ENCODE measurements around the gene HOGA1. TPM values are rescaled to one million over a fixed set of nuclear protein-coding genes. Genes with fewer than 3 reads are reported as not detected.

HOGA1 gene
- polyA plus RNA-seq, 1 of the 3 experiments (the other 2 are of a cell fraction), result 2.9 TPM

DNA sequence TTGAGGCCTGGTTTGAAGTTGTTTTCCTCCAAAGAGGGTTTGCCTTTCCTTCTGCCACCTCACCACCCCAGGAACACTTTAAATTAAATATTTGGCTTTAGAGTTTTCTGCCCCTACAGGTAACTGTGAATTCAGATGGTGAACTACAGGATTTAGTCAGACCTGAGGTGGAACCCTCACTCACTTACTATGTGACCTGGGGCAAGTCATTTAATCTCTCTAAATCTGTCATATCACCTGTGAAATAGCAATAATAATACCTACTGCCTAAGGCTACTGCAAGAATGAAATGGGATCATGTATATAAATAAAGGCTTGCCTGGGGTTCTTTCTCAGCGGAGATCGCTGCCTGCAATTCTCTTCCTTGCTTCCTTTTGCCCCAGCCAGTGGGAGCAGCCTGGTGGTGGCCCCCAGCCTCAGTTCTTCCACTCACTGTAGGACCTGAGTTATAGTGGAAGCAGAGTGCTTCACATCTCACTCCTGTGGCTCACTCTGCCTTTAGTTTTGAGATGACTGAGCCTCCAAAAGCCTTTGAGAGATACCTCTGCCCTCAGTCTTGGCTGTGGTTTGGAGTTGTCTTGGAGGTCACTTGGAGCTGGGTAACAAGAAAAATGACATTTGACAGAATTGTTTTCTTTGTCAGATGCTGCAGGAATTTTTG, 17.7 kb upstream of the HOGA1 start:
- H4K20me1 ChIP-seq (ENCODE audit: insufficient read depth), result no peaks in the 10 kb centered on the region
- no peak for DNase-seq
- TF ChIP-seq GATA2 (CRISPR knock-in tag; IDR thresholded peaks at IDR 0.05), result no peak
- TF ChIP-seq TAF1 (IDR thresholded peaks at IDR 0.05; ENCODE audit: borderline replicate concordance, low read depth, low read length), result no peak
- TF ChIP-seq CHD2 (IDR thresholded peaks at IDR 0.05; ENCODE audit: low read length, partially characterized antibody), result no peak
- no peak for TF ChIP-seq GABPA (IDR thresholded peaks at IDR 0.05; ENCODE audit: low read depth)
- no peak for TF ChIP-seq FOXM1 (IDR thresholded peaks at IDR 0.05; ENCODE audit: low read depth)
- no peak for TF ChIP-seq EZH2phosphoT487 (IDR thresholded peaks at IDR 0.05; ENCODE audit: borderline replicate concordance, low read depth)
- TF ChIP-seq FOXJ3 (CRISPR knock-in tag; IDR thresholded peaks at IDR 0.05), result no peak
- TF ChIP-seq, protein P1, sequence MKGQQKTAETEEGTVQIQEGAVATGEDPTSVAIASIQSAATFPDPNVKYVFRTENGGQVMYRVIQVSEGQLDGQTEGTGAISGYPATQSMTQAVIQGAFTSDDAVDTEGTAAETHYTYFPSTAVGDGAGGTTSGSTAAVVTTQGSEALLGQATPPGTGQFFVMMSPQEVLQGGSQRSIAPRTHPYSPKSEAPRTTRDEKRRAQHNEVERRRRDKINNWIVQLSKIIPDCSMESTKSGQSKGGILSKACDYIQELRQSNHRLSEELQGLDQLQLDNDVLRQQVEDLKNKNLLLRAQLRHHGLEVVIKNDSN (IDR thresholded peaks at IDR 0.05; ENCODE audit: borderline replicate concordance, low read depth), result no peak
- TF ChIP-seq, protein P2, sequence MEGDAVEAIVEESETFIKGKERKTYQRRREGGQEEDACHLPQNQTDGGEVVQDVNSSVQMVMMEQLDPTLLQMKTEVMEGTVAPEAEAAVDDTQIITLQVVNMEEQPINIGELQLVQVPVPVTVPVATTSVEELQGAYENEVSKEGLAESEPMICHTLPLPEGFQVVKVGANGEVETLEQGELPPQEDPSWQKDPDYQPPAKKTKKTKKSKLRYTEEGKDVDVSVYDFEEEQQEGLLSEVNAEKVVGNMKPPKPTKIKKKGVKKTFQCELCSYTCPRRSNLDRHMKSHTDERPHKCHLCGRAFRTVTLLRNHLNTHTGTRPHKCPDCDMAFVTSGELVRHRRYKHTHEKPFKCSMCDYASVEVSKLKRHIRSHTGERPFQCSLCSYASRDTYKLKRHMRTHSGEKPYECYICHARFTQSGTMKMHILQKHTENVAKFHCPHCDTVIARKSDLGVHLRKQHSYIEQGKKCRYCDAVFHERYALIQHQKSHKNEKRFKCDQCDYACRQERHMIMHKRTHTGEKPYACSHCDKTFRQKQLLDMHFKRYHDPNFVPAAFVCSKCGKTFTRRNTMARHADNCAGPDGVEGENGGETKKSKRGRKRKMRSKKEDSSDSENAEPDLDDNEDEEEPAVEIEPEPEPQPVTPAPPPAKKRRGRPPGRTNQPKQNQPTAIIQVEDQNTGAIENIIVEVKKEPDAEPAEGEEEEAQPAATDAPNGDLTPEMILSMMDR (IDR thresholded peaks at IDR 0.05), result no peak
- no peak for TF ChIP-seq MXI1 (IDR thresholded peaks at IDR 0.05; ENCODE audit: low read depth, low read length)
- TF ChIP-seq JUND (IDR thresholded peaks at IDR 0.05), result no peak
- no peak for TF ChIP-seq RFX5 (IDR thresholded peaks at IDR 0.05; ENCODE audit: low read length)
- TF ChIP-seq, protein P3, sequence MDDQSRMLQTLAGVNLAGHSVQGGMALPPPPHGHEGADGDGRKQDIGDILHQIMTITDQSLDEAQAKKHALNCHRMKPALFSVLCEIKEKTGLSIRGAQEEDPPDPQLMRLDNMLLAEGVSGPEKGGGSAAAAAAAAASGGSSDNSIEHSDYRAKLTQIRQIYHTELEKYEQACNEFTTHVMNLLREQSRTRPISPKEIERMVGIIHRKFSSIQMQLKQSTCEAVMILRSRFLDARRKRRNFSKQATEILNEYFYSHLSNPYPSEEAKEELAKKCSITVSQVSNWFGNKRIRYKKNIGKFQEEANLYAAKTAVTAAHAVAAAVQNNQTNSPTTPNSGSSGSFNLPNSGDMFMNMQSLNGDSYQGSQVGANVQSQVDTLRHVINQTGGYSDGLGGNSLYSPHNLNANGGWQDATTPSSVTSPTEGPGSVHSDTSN (IDR thresholded peaks at IDR 0.05), result no peak
- TF ChIP-seq RAD21 (IDR thresholded peaks at IDR 0.05; ENCODE audit: low read length), result no peak
- no peak for TF ChIP-seq YY1 (IDR thresholded peaks at IDR 0.05; ENCODE audit: low read depth)
- TF ChIP-seq, protein P4, sequence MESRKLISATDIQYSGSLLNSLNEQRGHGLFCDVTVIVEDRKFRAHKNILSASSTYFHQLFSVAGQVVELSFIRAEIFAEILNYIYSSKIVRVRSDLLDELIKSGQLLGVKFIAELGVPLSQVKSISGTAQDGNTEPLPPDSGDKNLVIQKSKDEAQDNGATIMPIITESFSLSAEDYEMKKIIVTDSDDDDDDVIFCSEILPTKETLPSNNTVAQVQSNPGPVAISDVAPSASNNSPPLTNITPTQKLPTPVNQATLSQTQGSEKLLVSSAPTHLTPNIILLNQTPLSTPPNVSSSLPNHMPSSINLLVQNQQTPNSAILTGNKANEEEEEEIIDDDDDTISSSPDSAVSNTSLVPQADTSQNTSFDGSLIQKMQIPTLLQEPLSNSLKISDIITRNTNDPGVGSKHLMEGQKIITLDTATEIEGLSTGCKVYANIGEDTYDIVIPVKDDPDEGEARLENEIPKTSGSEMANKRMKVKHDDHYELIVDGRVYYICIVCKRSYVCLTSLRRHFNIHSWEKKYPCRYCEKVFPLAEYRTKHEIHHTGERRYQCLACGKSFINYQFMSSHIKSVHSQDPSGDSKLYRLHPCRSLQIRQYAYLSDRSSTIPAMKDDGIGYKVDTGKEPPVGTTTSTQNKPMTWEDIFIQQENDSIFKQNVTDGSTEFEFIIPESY (IDR thresholded peaks at IDR 0.05; ENCODE audit: borderline replicate concordance, low read depth), result no peak
- no peak overlapping the region for H3K4me2 ChIP-seq
- H3K4me1 ChIP-seq (ENCODE audit: control insufficient read depth in 1 of 2, insufficient read depth in 2 of 2, low read depth in 1 of 2, low read length in 1 of 2), result peaks cover 0 to 16% of the 10 kb centered on the region in 2 experiments; a peak in 1 of 4 replicates
- no peaks in the 10 kb centered on the region for H3K79me2 ChIP-seq (ENCODE audit: insufficient read depth)
- ChIA-PET POLR2A (no interaction called here), CTCF (no interaction called here)
- H3K4me3 ChIP-seq (ENCODE audit: low read depth in 2 of 2, low read length in 1 of 2), result no peak overlapping the region
- H3K27me3 ChIP-seq (ENCODE audit: insufficient read depth), result no peaks in the 10 kb centered on the region
- H3K27ac ChIP-seq (ENCODE audit: low read depth in 2 of 2, low read length in 1 of 2), result no peak overlapping the region
- H3K9me3 ChIP-seq, result no peaks in the 10 kb centered on the region
- H3K9me2 ChIP-seq, result no peaks in the 10 kb centered on the region
- H3K9ac ChIP-seq, result no peak overlapping the region
- 100% methylated on average over 2 of the region's 2 CpGs for WGBS (ENCODE audit: low lambda C conversion rate)
- H3K36me3 ChIP-seq (replicated peaks in 1 of 2; ENCODE audit: control insufficient read depth in 1 of 2, insufficient read depth in 2 of 2, low read length in 1 of 2), result peaks cover 0 to 6% of the 10 kb centered on the region in 2 experiments
- no peak overlapping the region for H2AFZ ChIP-seq (ENCODE audit: low read depth)
- no peaks in the 10 kb centered on the region for H3F3A ChIP-seq (replicated peaks; ENCODE audit: insufficient read depth)
